Endothelial cell of umbilical vein (primary cell): Measurements from ENCODE around the gene SMURF1.

Experiments used
- CTCF ChIP-seq, 2 donors: IDR thresholded peaks; 1 replicate in 1 of 2; 2 replicates in 1 of 2; pipeline ENCODE4 v1.5.1; 2011; ENCODE audit warnings: low read length in 2 of 2, mild to moderate bottlenecking in 2 of 2, moderate library complexity in 2 of 2, control low read depth in 1 of 2, inconsistent platforms in 1 of 2, low read depth in 1 of 2; ENCODE audit not compliant: insufficient read depth in 1 of 2; ENCODE audit errors: extremely low read depth in 1 of 2
- EZH2 ChIP-seq: IDR thresholded peaks from 2 replicates; pipeline ENCODE4 v1.6.1; 2012; ENCODE audit warnings: borderline replicate concordance, low read depth, mild to moderate bottlenecking, moderate library complexity, low read length, inconsistent platforms; ENCODE audit not compliant: severe bottlenecking
- JUN ChIP-seq: IDR thresholded peaks from 2 replicates; pipeline ENCODE4 v1.6.1; 2011; ENCODE audit warnings: borderline replicate concordance, low read depth; ENCODE audit not compliant: insufficient read length, insufficient read depth
- MYC ChIP-seq: IDR thresholded peaks from one replicate; pipeline ENCODE4 v1.6.1; 2011; ENCODE audit warnings: mild to moderate bottlenecking, low read depth, low read length
- POLR2A ChIP-seq: IDR thresholded peaks from 2 replicates; pipeline ENCODE4 v1.6.1; 2012; ENCODE audit warnings: low read depth, mild to moderate bottlenecking, control low read depth, low read length
- POLR2AphosphoS5 ChIP-seq: IDR thresholded peaks from 2 replicates; pipeline ENCODE4 v1.6.1; 2012; ENCODE audit warnings: low read depth, mild to moderate bottlenecking, control low read depth, low read length, moderate library complexity; ENCODE audit not compliant: insufficient read depth
- TF ChIP-seq, protein P1 (sequence below): IDR thresholded peaks from 2 replicates; pipeline ENCODE4 v1.6.1; 2011; ENCODE audit not compliant: insufficient read depth, insufficient read length

DNA sequence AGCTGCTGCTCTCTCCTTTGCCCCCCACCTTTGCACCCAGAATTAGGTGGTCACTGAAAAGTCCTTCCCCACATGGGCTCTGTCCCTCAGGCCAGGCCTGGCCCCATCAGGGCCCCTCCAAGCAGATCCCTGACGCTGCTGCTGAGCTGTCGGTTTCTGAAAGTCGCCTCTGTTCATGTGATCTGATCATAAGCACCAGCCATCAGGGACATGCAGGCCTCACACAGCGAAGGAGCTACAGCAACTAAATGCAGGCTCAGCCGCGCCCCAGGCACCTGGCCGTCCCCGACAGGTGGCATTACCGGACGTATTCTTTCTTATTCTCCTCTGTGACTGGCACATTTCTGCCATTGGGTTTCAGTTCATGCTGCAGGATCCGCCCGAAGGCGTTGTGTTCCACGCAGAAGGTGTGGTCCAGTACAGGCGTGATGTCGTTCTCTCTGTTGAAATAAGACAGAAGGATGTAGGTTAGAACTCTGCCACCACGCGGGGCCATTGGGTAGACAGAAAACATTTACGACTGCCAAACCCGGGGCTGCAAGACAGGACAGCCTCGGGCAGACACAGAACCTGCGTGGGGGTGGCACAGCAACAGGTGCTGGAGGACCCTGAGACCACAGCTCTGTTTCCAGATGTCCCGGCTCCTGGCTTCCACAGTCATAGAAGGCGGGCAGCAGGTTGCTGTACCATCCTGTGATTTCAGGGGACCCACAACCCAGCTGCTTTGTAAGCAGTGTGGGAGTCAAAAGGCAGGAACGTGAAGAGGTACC lies 105.6 kb downstream of the SMURF1 start:
- TF ChIP-seq POLR2A (no peak), EZH2 (no peak), CTCF (IDR thresholded peaks at IDR 0.05; ENCODE audit: extremely low read depth in 1 of 2, insufficient read depth in 1 of 2, low read depth in 1 of 2, low read length in 2 of 2) (no peak), POLR2AphosphoS5 (no peak), JUN (no peak), MYC (no peak)
- TF ChIP-seq, protein P1, sequence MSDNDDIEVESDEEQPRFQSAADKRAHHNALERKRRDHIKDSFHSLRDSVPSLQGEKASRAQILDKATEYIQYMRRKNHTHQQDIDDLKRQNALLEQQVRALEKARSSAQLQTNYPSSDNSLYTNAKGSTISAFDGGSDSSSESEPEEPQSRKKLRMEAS = no peak
